Mucosa of stomach (tissue), 1 donor: ENCODE results near the gene ASMTL.
A peak's percentile ranks its signal among the peaks of the same experiment; 100 is the strongest.

Experiments
- H3K27me3 ChIP-seq: one replicate; pipeline ENCODE4 v1.7.0; 2013; ENCODE audit warnings: mild to moderate bottlenecking, low read length; ENCODE audit not compliant: control insufficient read depth, insufficient read depth
- H3K36me3 ChIP-seq: one replicate; pipeline ENCODE4 v1.7.0; 2013; ENCODE audit warnings: low read length; ENCODE audit not compliant: control insufficient read depth, insufficient read depth
- H3K4me1 ChIP-seq: one replicate; pipeline ENCODE4 v1.7.0; 2013; ENCODE audit warnings: mild to moderate bottlenecking, low read length; ENCODE audit not compliant: control insufficient read depth, insufficient read depth
- H3K4me3 ChIP-seq: one replicate; pipeline ENCODE4 v1.7.0; 2013; ENCODE audit warnings: low read length
- H3K9ac ChIP-seq: one replicate; pipeline ENCODE4 v1.7.0; 2013; ENCODE audit warnings: mild to moderate bottlenecking, low read length, moderate library complexity
- H3K9me3 ChIP-seq: one replicate; pipeline ENCODE4 v1.7.0; 2013; ENCODE audit warnings: mild to moderate bottlenecking, low read length, moderate library complexity; ENCODE audit not compliant: control insufficient read depth
- donor health status: Pancreatic carcinoma.

ASMTL gene

GRCh38 chrX:1401611-1402430 is 50.9 kb downstream of the ASMTL start:
- no peaks in the 10 kb centered on the region for H3K27me3 ChIP-seq
- no peak overlapping the region for H3K4me3 ChIP-seq
- H3K9me3 ChIP-seq = no peaks in the 10 kb centered on the region
- peaks cover 16% of the 10 kb centered on the region for H3K36me3 ChIP-seq
- H3K4me1 ChIP-seq = no peaks in the 10 kb centered on the region
- H3K9ac ChIP-seq = no peak overlapping the region

DNA sequence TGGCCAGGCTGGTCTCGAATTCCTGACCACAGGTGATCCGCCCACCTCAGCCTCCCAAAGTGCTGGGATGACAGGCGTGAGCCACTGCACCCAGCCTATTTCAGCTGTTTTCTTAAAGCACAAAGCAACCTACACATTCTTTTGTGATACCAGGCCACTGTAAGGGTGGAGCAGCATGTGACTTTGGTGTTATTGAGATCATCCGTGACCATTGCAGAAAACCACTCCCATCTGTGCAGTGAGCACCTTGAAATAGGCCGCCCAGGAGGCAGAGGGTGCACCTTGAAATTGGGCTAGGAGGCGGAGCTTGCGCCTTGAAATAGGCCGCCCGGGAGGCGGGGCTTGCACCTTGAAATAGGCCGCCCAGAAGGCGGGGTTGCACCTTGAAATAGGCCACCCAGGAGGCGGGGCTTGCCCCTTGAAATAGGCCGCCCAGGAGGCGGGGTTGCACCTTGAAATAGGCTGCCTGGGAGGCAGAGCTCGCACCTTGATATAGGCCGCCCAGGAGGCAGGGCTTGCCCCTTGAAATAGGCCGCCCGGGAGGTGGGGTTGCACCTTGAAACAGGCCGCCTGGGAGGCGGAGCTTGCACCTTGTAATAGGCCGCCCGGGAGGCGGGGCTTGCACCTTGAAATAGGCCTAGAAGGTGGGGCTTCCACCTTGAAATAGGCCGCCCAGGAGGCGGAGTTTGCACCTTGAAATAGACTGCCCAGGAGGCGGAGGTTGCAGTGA is 51.8 kb downstream of the ASMTL start:
- H3K36me3 ChIP-seq = peaks cover 15% of the 10 kb centered on the region
- no peak overlapping the region for H3K4me3 ChIP-seq
- no peaks in the 10 kb centered on the region for H3K9me3 ChIP-seq
- H3K4me1 ChIP-seq = no peaks in the 10 kb centered on the region
- no peaks in the 10 kb centered on the region for H3K27me3 ChIP-seq
- no peak overlapping the region for H3K9ac ChIP-seq

- no peaks in the 10 kb centered on the region for H3K9me3 ChIP-seq
- peaks cover 15% of the 10 kb centered on the region for H3K36me3 ChIP-seq
- no peaks in the 10 kb centered on the region for H3K27me3 ChIP-seq
- no peaks in the 10 kb centered on the region for H3K4me1 ChIP-seq
- no peak overlapping the region for H3K9ac ChIP-seq
- no peak overlapping the region for H3K4me3 ChIP-seq
These were observed 52.7 kb downstream of the ASMTL start for GRCh38 chrX:1400049-1400448.

DNA sequence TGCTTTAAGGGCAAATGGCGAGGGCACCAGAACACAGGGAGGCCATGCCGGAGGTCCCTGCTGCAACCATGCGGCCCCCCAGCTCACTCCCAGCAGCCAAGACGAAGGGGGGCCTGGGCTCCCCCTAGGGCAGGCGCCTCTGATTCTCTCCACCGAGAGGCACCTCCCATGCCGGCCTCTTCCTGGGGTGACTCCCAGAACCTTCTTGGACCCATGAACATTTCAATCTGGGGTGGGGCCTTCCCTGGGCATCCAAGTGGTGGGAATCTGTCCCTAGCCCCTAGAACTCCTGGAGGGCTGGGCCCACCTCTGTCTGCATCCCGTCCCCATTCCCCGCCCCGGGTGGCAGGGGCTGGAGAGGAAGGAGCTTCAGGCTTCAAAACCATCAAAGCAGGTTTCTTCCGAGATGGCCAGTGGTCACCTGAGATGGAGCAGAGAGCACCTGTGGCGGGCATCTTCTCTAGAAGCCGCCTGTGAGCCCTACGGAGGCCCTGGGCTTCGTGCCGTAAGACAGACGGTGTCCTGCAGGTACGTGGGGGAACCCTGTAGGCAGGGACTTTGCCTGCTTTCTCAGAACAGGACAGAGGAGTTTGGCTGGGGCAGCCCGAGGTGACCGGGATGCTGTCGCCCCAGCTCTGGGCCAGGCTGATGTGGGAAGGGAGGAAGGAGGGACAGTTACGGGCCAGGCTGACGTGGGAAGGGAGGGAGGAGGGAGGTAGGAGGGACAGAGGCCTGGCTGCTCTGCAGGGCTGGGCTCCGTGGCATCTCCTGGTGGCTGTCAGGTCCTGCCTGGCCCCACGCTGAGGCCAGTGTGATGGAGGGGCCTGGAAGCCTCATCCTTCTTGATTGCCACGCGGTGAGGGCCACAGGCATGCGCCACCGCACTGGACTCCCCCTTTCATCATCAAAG is 54.0 kb downstream of the ASMTL start:
- no peaks in the 10 kb centered on the region for H3K9me3 ChIP-seq
- no peak overlapping the region for H3K4me3 ChIP-seq
- H3K4me1 ChIP-seq = no peaks in the 10 kb centered on the region
- H3K9ac ChIP-seq = no peak overlapping the region
- H3K36me3 ChIP-seq = peaks cover 4% of the 10 kb centered on the region
- H3K27me3 ChIP-seq = no peaks in the 10 kb centered on the region

DNA sequence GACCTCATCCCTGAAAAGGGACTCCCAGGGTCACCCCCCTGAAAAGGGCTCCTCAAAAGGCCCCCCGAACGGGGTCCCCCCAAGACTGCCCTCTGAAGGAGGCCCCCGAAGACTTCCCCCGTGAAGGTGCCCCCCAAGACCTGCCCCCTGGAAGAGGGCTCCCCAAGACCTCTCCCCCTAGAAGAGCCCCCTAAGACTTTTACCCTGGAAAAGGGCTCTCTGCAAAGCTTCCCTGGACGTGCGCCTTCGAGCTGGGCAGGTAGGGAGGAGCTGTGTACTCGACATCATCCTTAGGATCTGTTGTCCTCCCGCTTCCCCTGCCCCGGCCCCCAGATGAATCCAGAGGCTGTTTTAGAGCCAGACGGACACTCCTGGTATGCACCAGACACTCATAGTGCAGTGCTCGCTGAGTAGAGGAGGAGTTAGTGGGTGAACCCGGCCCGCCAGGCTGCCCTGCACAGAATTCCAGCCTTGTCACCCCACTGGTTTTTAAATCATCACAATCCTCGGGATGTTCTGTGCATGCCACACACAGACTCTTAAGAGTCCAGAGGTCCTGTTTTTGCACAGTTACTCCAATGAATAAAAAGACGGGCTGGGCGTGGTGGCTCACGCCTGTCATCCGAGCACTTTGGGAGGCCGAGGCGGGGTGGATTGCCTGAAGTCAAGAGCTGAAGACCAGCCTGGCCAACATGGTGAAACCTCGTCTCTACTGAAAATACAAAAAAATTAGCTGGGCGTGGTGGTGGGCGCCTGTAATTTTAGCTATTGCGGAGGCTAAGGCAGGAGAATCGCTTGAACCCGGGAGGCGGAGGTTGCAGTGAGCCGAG is 55.1 kb downstream of the ASMTL start:
- no peaks in the 10 kb centered on the region for H3K36me3 ChIP-seq
- H3K4me1 ChIP-seq = peaks cover 4% of the 10 kb centered on the region
- H3K27me3 ChIP-seq = no peaks in the 10 kb centered on the region
- no peak overlapping the region for H3K9ac ChIP-seq
- H3K9me3 ChIP-seq = no peaks in the 10 kb centered on the region
- no peak overlapping the region for H3K4me3 ChIP-seq

DNA sequence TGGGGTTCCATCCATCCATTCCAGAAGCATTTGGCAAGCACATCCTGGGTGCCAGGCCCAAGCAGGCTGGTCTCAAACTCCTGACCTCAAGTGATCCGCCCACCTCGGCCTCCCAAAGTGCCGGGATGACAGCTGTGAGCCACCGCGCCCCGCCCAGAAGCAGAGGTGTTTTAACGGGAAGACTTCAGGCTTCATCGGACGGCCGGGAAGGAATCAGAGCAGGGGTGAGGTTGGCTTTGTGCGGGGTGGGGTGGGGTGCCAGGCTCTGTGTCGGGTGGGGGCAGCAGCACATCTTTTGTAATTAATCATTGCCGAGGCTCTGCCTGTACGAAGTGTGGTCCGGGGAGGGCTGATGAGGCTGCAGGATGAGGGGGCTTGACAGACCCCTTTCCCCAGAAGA is 55.7 kb downstream of the ASMTL start:
- H3K9ac ChIP-seq = no peak overlapping the region
- H3K4me3 ChIP-seq = no peak overlapping the region
- peaks cover 4% of the 10 kb centered on the region for H3K4me1 ChIP-seq
- H3K36me3 ChIP-seq = no peaks in the 10 kb centered on the region
- no peaks in the 10 kb centered on the region for H3K9me3 ChIP-seq
- no peaks in the 10 kb centered on the region for H3K27me3 ChIP-seq

DNA sequence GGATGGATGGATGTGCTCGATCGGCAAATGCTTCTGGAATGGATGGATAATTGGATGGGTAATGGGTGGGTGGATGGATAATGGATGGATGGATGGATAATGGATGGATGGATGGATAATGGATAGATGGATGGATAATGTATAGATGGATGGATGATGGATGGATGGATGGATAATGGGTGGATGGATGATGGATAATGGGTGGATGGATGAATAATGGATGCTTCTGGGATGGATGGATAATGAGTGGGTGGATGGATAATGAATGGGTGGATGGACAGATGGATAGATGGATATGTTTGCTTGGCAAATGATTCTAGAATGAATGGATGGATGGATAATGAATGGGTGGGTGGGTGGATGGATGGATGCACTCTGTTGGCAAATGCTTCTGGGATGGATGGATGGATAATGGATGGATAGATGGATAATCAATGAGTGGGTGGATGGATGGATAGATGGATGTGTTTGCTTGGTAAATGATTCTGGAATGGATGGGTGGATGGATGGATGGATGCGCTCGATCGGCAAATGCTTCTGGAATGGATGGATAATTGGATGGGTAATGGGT is 57.0 kb downstream of the ASMTL start:
- peaks cover 6% of the 10 kb centered on the region for H3K4me1 ChIP-seq
- H3K36me3 ChIP-seq = no peaks in the 10 kb centered on the region
- H3K4me3 ChIP-seq = no peak overlapping the region
- no peaks in the 10 kb centered on the region for H3K9me3 ChIP-seq
- H3K27me3 ChIP-seq = no peaks in the 10 kb centered on the region
- H3K9ac ChIP-seq = no peak overlapping the region

DNA sequence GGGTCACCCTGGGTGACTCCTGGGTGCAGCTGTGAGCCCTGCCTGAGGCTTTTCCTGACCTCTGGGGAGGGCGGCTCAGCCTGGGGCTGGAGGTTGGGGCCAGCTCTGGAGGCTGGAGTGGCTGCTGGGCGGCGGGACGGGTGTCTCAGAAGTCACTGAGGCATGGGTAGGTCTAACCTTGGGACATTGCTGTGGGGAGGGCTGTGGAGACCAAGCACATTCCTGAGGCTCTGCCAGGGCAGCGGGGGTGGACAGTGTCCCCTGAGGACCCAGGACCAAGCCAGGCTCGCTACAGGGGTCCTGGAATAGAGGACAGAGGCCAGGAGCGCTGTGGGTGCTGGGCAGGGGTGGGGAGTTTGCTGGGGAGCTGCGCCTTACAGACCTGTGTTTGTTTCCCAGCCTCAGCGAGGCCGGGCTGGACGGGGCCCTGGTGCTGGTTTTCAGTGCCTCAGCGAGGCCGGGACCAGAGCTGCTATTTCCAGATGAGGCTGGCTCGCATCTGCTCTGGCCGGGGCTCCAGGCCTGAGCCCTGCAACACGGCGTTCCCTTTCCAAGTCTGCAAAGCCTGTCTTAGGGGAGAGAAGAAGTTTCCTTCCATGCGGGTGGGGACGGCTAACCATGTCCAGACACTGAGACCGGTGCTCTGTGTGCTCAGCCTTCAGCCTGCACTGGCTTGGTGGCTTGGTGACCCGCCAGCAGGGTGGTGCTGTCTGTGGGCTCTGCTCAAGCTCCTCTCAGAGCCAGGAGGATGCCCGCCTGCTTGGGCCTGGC is 57.8 kb downstream of the ASMTL start:
- H3K27me3 ChIP-seq = no peaks in the 10 kb centered on the region
- peaks cover 14% of the 10 kb centered on the region for H3K4me1 ChIP-seq
- no peaks in the 10 kb centered on the region for H3K36me3 ChIP-seq
- no peaks in the 10 kb centered on the region for H3K9me3 ChIP-seq
- H3K4me3 ChIP-seq = no peak overlapping the region
- H3K9ac ChIP-seq = no peak overlapping the region

- Histone ChIP-seq H3K4me1 (peaks cover 19% of the 10 kb centered on the region), H3K9ac (no peak overlapping the region), H3K4me3 (no peak overlapping the region), H3K9me3 (no peaks in the 10 kb centered on the region), H3K36me3 (no peaks in the 10 kb centered on the region), H3K27me3 (no peaks in the 10 kb centered on the region)
These were observed 58.7 kb downstream of the ASMTL start for GRCh38 chrX:1393871-1394615.

GRCh38 chrX:1392376-1393068 is 60.2 kb downstream of the ASMTL start:
- H3K27me3 ChIP-seq = no peaks in the 10 kb centered on the region
- H3K9me3 ChIP-seq = no peaks in the 10 kb centered on the region
- peaks cover 19% of the 10 kb centered on the region for H3K4me1 ChIP-seq
- H3K9ac ChIP-seq = peak overlapping the region; percentile 89
- no peaks in the 10 kb centered on the region for H3K36me3 ChIP-seq
- H3K4me3 ChIP-seq = peak overlapping the region; percentile 71
